NCI-H69 (cell line): Measurements from ENCODE around the gene FHIP2A.
"Not testable (repeated sequence)": the region's sequence is repeated elsewhere in the genome, so short reads cannot be mapped to it uniquely, and the experiment has no call there.

Experiments
- DNase-seq: peaks from one replicate; lab custom pipeline; 2025; lab: John Stamatoyannopoulos, UW

Gene FHIP2A

GRCh38 chr10:114821293-114821914 lies at the start of gene FHIP2A:
Gene FHIP2A, plus strand, starts transcription at chr10:114821780. Its CDS starts 299 bp downstream, at chr10:114822079.
- peak; percentile 81 for DNase-seq

- no peak for DNase-seq
These were observed 48.9 kb upstream of the FHIP2A start for GRCh38 chr10:114772496-114773196.

GRCh38 chr10:114773197-114773532 lies 48.4 kb upstream of the FHIP2A start:
- DNase-seq = no peak

GRCh38 chr10:114775082-114775481 lies 46.5 kb upstream of the FHIP2A start:
- DNase-seq = not testable (repeated sequence)

- no peak for DNase-seq
These were observed 44.2 kb upstream of the FHIP2A start for GRCh38 chr10:114777415-114777814.

GRCh38 chr10:114779803-114780576 lies 41.6 kb upstream of the FHIP2A start:
- peak; percentile 63 for DNase-seq

- DNase-seq = no peak
These were observed 40.9 kb upstream of the FHIP2A start for GRCh38 chr10:114780577-114781184.

GRCh38 chr10:114782666-114783065 lies 38.9 kb upstream of the FHIP2A start:
- DNase-seq = no peak

GRCh38 chr10:114783686-114784085 lies 37.9 kb upstream of the FHIP2A start:
- DNase-seq = no peak

- DNase-seq = peak; percentile 50
These were observed 35.1 kb upstream of the FHIP2A start for GRCh38 chr10:114786492-114786891.

GRCh38 chr10:114787131-114787530 lies 34.4 kb upstream of the FHIP2A start:
- not testable (repeated sequence) for DNase-seq

- DNase-seq = no peak
These were observed 29.8 kb upstream of the FHIP2A start for GRCh38 chr10:114791768-114792167.

GRCh38 chr10:114795039-114795438 lies 26.5 kb upstream of the FHIP2A start:
- peak; percentile 13 for DNase-seq

- DNase-seq = no peak
These were observed 21.2 kb upstream of the FHIP2A start for GRCh38 chr10:114800361-114800760.

GRCh38 chr10:114801411-114801813 lies 20.2 kb upstream of the FHIP2A start:
- DNase-seq = no peak

GRCh38 chr10:114802177-114802576 lies 19.4 kb upstream of the FHIP2A start:
- DNase-seq = no peak

- DNase-seq = no peak
These were observed 14.8 kb upstream of the FHIP2A start for GRCh38 chr10:114806562-114807391.

GRCh38 chr10:114808982-114809381 lies 12.6 kb upstream of the FHIP2A start:
- DNase-seq = no peak

GRCh38 chr10:114810926-114811325 lies 10.7 kb upstream of the FHIP2A start:
- no peak for DNase-seq

- DNase-seq = no peak
These were observed 9.7 kb upstream of the FHIP2A start for GRCh38 chr10:114811862-114812261.

GRCh38 chr10:114815791-114816190 lies 5.8 kb upstream of the FHIP2A start:
- no peak for DNase-seq

GRCh38 chr10:114816308-114816707 lies 5.3 kb upstream of the FHIP2A start:
- DNase-seq = no peak
